IMR-90 (cell line): ENCODE results near the gene KIF6. TPM values are rescaled to one million over a fixed set of nuclear protein-coding genes. Genes with fewer than 3 reads are reported as not detected.

ENCODE experiments used
- ATAC-seq: fragments of 200-7000 bp; cut with Tn5 transposase; 2 replicates; pipeline ENCODE4 v1.9.1; 2020; ENCODE audit warnings: low read depth, mild to moderate bottlenecking, moderate library complexity
- BruUV-seq: library from RNA; stranded (reverse); fragments of 400-500 nt; replicated peaks from 2 replicates; lab custom pipeline; 2021; lab: Mats Ljungman, UMichigan
- CTCF ChIA-PET: fragments of 300-600 bp; formaldehyde crosslinking; extraction: SDS; loops from one replicate; lab custom pipeline; 2021; ENCODE audit warnings: antibody characterized with exemption; lab: Yijun Ruan, JAX
- POLR2A ChIA-PET: fragments of 300-600 bp; sonication (Branson Sonifier 250); formaldehyde crosslinking; loops from one replicate; lab custom pipeline; 2022; ENCODE audit warnings: antibody characterized with exemption; ENCODE audit not compliant: unreplicated experiment; lab: Charles Lee
- DNase-seq: peaks from one replicate; pipeline ENCODE4 v3.0.0; 2013
- H2AFZ ChIP-seq: replicated peaks from 2 replicates; pipeline ENCODE3; 2013; ENCODE audit warnings: low read length, mild to moderate bottlenecking; ENCODE audit not compliant: poor library complexity
- H2AK5ac ChIP-seq: 2 replicates; pipeline ENCODE4 v1.6.1; 2013; ENCODE audit warnings: low read depth, low read length, inconsistent platforms
- H2AK9ac ChIP-seq: replicated peaks from 2 replicates; pipeline ENCODE3; 2013; ENCODE audit warnings: mild to moderate bottlenecking, low read depth, low read length, moderate library complexity; ENCODE audit not compliant: poor library complexity
- H2BK120ac ChIP-seq: 2 replicates; pipeline ENCODE4 v1.6.1; 2013; ENCODE audit warnings: low read depth, low read length, inconsistent platforms
- H2BK15ac ChIP-seq: 3 replicates; pipeline ENCODE4 v1.6.1; 2013; ENCODE audit warnings: low read depth, low read length, inconsistent platforms
- H2BK20ac ChIP-seq: 2 replicates; pipeline ENCODE4 v1.6.1; 2013; ENCODE audit warnings: low read depth, mild to moderate bottlenecking, inconsistent platforms, low read length, moderate library complexity
- H2BK5ac ChIP-seq: 2 replicates; pipeline ENCODE4 v1.6.1; 2013; ENCODE audit warnings: mild to moderate bottlenecking, low read depth, low read length, inconsistent platforms; ENCODE audit not compliant: poor library complexity, severe bottlenecking
- H3K14ac ChIP-seq: replicated peaks from 2 replicates; pipeline ENCODE4 v1.6.1; 2013; ENCODE audit warnings: low read depth, low read length, inconsistent platforms
- H3K18ac ChIP-seq: 2 replicates; pipeline ENCODE4 v1.6.1; 2013; ENCODE audit warnings: low read depth, low read length, control low read depth
- H3K23ac ChIP-seq: 2 replicates; pipeline ENCODE4 v1.6.1; 2013; ENCODE audit warnings: low read depth, low read length, inconsistent platforms
- H3K27ac ChIP-seq: 2 replicates; pipeline ENCODE4 v1.5.1; 2013; ENCODE audit warnings: mild to moderate bottlenecking, control low read depth, low read length; ENCODE audit not compliant: insufficient read depth
- H3K27me3 ChIP-seq: 2 replicates; pipeline ENCODE4 v1.6.1; 2013; ENCODE audit warnings: low read length; ENCODE audit not compliant: control insufficient read depth, insufficient read depth
- H3K36me3 ChIP-seq: 2 replicates; pipeline ENCODE4 v1.6.1; 2013; ENCODE audit warnings: low read length, mixed read lengths; ENCODE audit not compliant: control insufficient read depth, insufficient read depth
- H3K4ac ChIP-seq: 2 replicates; pipeline ENCODE4 v1.6.1; 2013; ENCODE audit warnings: low read depth, low read length, inconsistent platforms
- H3K4me1 ChIP-seq: 2 replicates; pipeline ENCODE4 v1.6.1; 2013; ENCODE audit warnings: low read length, mixed read lengths; ENCODE audit not compliant: control insufficient read depth, insufficient read depth
- H3K4me2 ChIP-seq: 2 replicates; pipeline ENCODE4 v1.6.1; 2013; ENCODE audit warnings: low read depth, mild to moderate bottlenecking, control low read depth, low read length, moderate library complexity
- H3K4me3 ChIP-seq: 2 replicates; pipeline ENCODE4 v1.5.1; 2013; ENCODE audit warnings: low read depth, mild to moderate bottlenecking, control low read depth, low read length, moderate library complexity; ENCODE audit not compliant: insufficient read depth
- H3K56ac ChIP-seq: 2 replicates; pipeline ENCODE4 v1.6.1; 2013; ENCODE audit warnings: low read length, inconsistent platforms; ENCODE audit not compliant: insufficient read depth; ENCODE audit errors: extremely low read depth
- H3K79me1 ChIP-seq, 2 experiments: 2 replicates each; pipeline ENCODE4 v1.6.1; 2013; ENCODE audit warnings: low read length in 2 of 2, inconsistent platforms in 1 of 2, low read depth in 1 of 2
- H3K9ac ChIP-seq: 2 replicates; pipeline ENCODE4 v1.6.1; 2013; ENCODE audit warnings: low read depth, low read length, control low read depth
- H3K9me1 ChIP-seq: 2 replicates; pipeline ENCODE4 v1.6.1; 2013; ENCODE audit warnings: low read length, inconsistent platforms; ENCODE audit not compliant: insufficient read depth
- H3K9me3 ChIP-seq: 2 replicates; pipeline ENCODE4 v1.6.1; 2013; ENCODE audit warnings: low read length; ENCODE audit not compliant: control insufficient read depth, insufficient read depth
- H4K20me1 ChIP-seq: 2 replicates; pipeline ENCODE4 v1.6.1; 2013; ENCODE audit warnings: low read length, inconsistent platforms; ENCODE audit not compliant: insufficient read depth
- H4K5ac ChIP-seq: 2 replicates; pipeline ENCODE4 v1.6.1; 2013; ENCODE audit warnings: mild to moderate bottlenecking, low read depth, low read length, control low read depth
- H4K8ac ChIP-seq, 2 experiments: 2 replicates each; pipeline ENCODE4 v1.6.1; 2013; ENCODE audit warnings: low read depth in 2 of 2, low read length in 2 of 2, control low read depth in 1 of 2, inconsistent platforms in 1 of 2
- H4K91ac ChIP-seq: 2 replicates; pipeline ENCODE4 v1.6.1; 2013; ENCODE audit warnings: low read depth, low read length, inconsistent platforms; ENCODE audit not compliant: insufficient read depth
- FOS ChIP-seq: fragments of 150-350 bp; IDR thresholded peaks from 2 replicates; pipeline ENCODE4 v1.6.1; 2016; ENCODE audit warnings: low read depth, low read length
- MAFK ChIP-seq: IDR thresholded peaks from 2 replicates; pipeline ENCODE4 v1.6.1; 2012; ENCODE audit warnings: low read depth, low read length, improper control_type of control experiment
- MXI1 ChIP-seq: IDR thresholded peaks from 2 replicates; pipeline ENCODE4 v1.6.1; 2012; ENCODE audit warnings: low read depth, mild to moderate bottlenecking, low read length, moderate library complexity, borderline replicate concordance
- POLR2A ChIP-seq: IDR thresholded peaks from 2 replicates; pipeline ENCODE4 v1.6.1; 2012; ENCODE audit warnings: mild to moderate bottlenecking, low read depth, low read length
- RAD21 ChIP-seq: IDR thresholded peaks from 2 replicates; pipeline ENCODE4 v1.6.1; 2012; ENCODE audit warnings: low read length, improper control_type of control experiment
- RCOR1 ChIP-seq: IDR thresholded peaks from 2 replicates; pipeline ENCODE4 v1.6.1; 2012; ENCODE audit warnings: mild to moderate bottlenecking, low read length, improper control_type of control experiment; ENCODE audit not compliant: insufficient replicate concordance
- RFX5 ChIP-seq: IDR thresholded peaks from 2 replicates; pipeline ENCODE4 v1.8.0; 2012; ENCODE audit warnings: low read depth, mild to moderate bottlenecking, low read length, moderate library complexity
- SMC3 ChIP-seq: fragments of 150-350 bp; IDR thresholded peaks from 2 replicates; pipeline ENCODE4 v1.6.1; 2016; ENCODE audit warnings: low read depth, mild to moderate bottlenecking, antibody characterized with exemption, low read length, moderate library complexity
- WGBS, 2 experiments: methylation state at CpG; one replicate each; pipeline versions ENCODE4 v1.1.5 to v1.1.7; 2013; ENCODE audit warnings: missing lambda C conversion rate in 2 of 2; ENCODE audit not compliant: insufficient read length in 1 of 2; ENCODE audit errors: extremely low coverage in 2 of 2; 5-methylcytosine and 5-hydroxymethylcytosine counted together
- dilution Hi-C: fragments of 300-500 bp; cut with HindIII; formaldehyde crosslinking; loops from one replicate; pipeline ENCODE4 v1.14.3; 2018; ENCODE audit warnings: low sequenced_read_pairs; ENCODE audit not compliant: unreplicated experiment
- in situ Hi-C: fragments of 300-500 bp; cut with MboI; formaldehyde crosslinking; loops from 3 replicates; pipeline ENCODE4 v1.14.3; 2019; ENCODE audit warnings: low sequenced_read_pairs, inconsistent platforms, mixed read lengths
- intact Hi-C: fragments of 100-400 bp; cut with micrococcal nuclease; formaldehyde crosslinking; loops from 2 replicates; pipeline ENCODE4 v1.10.0; 2022
- polyA plus RNA-seq, 3 experiments: library from polyadenylated mRNA; depleted of rRNA; stranded (reverse); fragments of >200 nt; gene quantifications; 2 replicates each; pipeline ENCODE4 v1.2.3, GENCODE V29; 2012; ENCODE audit warnings: low replicate concordance in 1 of 3
- total RNA-seq: library from RNA; depleted of rRNA; stranded (reverse); fragments of >200 nt; gene quantifications from 2 replicates; pipeline ENCODE4 v1.2.3, GENCODE V29; 2012
- TF ChIP-seq, protein P1 (sequence below): fragments of 150-350 bp; IDR thresholded peaks from 2 replicates; pipeline ENCODE4 v1.6.1; 2017; ENCODE audit warnings: mild to moderate bottlenecking, antibody characterized with exemption, low read length, low read depth
- TF ChIP-seq, protein P2 (sequence below): fragments of 150-350 bp; IDR thresholded peaks from 2 replicates; pipeline ENCODE4 v1.6.1; 2016; ENCODE audit warnings: low read depth, mild to moderate bottlenecking, low read length, moderate library complexity, borderline replicate concordance

The KIF6 gene
- total and polyA plus RNA-seq, 2 of the 4 experiments (the other 2 are of a cell fraction): under 0.01 to 0.10 TPM

DNA sequence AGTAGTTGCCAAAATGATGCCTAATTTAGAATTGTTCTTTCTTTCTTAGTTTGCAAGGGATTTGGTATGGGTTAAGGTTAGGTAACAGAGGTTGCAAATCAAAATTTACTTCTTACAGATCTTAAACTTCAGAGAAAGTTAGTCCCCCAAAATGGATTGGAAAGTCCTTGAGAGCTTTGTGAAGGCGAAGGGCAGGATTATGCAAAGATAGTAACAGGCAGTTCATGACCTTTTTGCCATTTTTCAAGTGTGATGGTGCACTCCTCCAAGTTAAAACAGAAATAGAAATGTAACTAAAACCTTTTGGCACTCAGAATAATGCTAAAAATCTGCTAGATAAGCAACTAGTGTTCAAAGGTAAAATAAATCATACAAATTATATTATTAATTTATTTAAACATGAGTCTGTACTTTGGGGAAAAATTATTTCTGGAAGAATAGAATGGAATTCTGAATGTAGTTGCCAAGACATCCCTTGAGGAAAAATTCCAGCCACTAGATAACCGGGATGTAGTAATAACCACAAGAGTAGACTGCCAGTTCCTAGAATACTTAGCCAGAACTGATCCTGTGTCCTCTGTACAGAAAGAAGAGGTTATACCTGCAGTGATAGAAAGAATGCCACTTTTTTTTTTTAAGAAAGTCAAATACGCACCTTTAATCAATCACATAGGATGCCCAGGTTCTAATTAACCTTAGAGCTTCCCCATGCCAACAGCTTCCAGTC, 35.2 kb upstream of the KIF6 start:
- no peak overlapping the region for H2AK5ac ChIP-seq
- H3K56ac ChIP-seq: no peak overlapping the region
- H3K4ac ChIP-seq: no peak overlapping the region
- H2AK9ac ChIP-seq: no peak overlapping the region
- in situ Hi-C loops (no loop called here), intact Hi-C loops (no loop called here), dilution Hi-C loops (no loop called here)
- WGBS, 2 experiments: 60% methylated on average over 1 of the region's 3 CpGs; no CpG with 5 or more reads in 1 of the 2 experiments
- no peak overlapping the region for H4K8ac ChIP-seq
- no peak overlapping the region for H2BK15ac ChIP-seq
- no peak overlapping the region for H3K14ac ChIP-seq
- no peak overlapping the region for H3K4me2 ChIP-seq
- no peak for DNase-seq
- no peak overlapping the region for H2AFZ ChIP-seq
- CTCF ChIA-PET: interaction anchor here (0.6 kb wide), 1 partner anchor 239 kb away, joined by 4 read pairs; no protein-coding TSS in a partner anchor
- TF ChIP-seq, protein P1, sequence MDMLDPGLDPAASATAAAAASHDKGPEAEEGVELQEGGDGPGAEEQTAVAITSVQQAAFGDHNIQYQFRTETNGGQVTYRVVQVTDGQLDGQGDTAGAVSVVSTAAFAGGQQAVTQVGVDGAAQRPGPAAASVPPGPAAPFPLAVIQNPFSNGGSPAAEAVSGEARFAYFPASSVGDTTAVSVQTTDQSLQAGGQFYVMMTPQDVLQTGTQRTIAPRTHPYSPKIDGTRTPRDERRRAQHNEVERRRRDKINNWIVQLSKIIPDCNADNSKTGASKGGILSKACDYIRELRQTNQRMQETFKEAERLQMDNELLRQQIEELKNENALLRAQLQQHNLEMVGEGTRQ: no peak
- no peak for TF ChIP-seq MXI1
- TF ChIP-seq POLR2A: no peak
- TF ChIP-seq, protein P2, sequence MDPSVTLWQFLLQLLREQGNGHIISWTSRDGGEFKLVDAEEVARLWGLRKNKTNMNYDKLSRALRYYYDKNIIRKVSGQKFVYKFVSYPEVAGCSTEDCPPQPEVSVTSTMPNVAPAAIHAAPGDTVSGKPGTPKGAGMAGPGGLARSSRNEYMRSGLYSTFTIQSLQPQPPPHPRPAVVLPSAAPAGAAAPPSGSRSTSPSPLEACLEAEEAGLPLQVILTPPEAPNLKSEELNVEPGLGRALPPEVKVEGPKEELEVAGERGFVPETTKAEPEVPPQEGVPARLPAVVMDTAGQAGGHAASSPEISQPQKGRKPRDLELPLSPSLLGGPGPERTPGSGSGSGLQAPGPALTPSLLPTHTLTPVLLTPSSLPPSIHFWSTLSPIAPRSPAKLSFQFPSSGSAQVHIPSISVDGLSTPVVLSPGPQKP: no peak
- no peak for TF ChIP-seq RAD21
- no peak for TF ChIP-seq SMC3
- TF ChIP-seq MAFK: no peak
- no peak for TF ChIP-seq RFX5
- no peak for TF ChIP-seq RCOR1
- no peak for TF ChIP-seq FOS
- H3K4me1 ChIP-seq: no peaks in the 10 kb centered on the region
- H3K23ac ChIP-seq: no peak overlapping the region
- no peak overlapping the region for H2BK5ac ChIP-seq
- POLR2A ChIA-PET: no interaction called here
- no peaks in the 10 kb centered on the region for H3K9me1 ChIP-seq
- no TSS peak for BruUV-seq
- no peak overlapping the region for H3K27ac ChIP-seq
- H3K36me3 ChIP-seq: no peaks in the 10 kb centered on the region
- no peaks in the 10 kb centered on the region for H4K20me1 ChIP-seq
- H3K9me3 ChIP-seq: no peaks in the 10 kb centered on the region
- no peaks in the 10 kb centered on the region for H3K79me1 ChIP-seq
- no peak overlapping the region for H2BK20ac ChIP-seq
- no peak overlapping the region for H4K5ac ChIP-seq
- H3K9ac ChIP-seq: no peak overlapping the region
- no peak overlapping the region for H3K4me3 ChIP-seq
- no peak overlapping the region for H4K91ac ChIP-seq
- H3K18ac ChIP-seq: no peak overlapping the region
- H2BK120ac ChIP-seq: no peak overlapping the region
- peaks cover 15% of the 10 kb centered on the region for H3K27me3 ChIP-seq
- no peak for ATAC-seq
